ENCODE results near the gene GOLGA6L22.
A peak's percentile ranks its signal among the peaks of the same experiment; 100 is the strongest.
"Not testable (repeated sequence)": the region's sequence is repeated elsewhere in the genome, so short reads cannot be mapped to it uniquely, and the experiment has no call there.

The GOLGA6L22 gene

GRCh38 chr15:22458603-22459002, at the start of gene GOLGA6L22:
Gene GOLGA6L22, plus strand, starts transcription at chr15:22458903. Its CDS starts 91 bp downstream, at chr15:22458994.
- not testable (repeated sequence) for DNase-seq (ENCODE audit: low read depth in 1 of 2, low spot score in 1 of 2)

- DNase-seq (ENCODE audit: low read depth in 1 of 2, low spot score in 1 of 2), result not testable (repeated sequence)
Measured at GRCh38 chr15:22417288-22417687, 41.4 kb upstream of the GOLGA6L22 start.

GRCh38 chr15:22417795-22418194, 40.9 kb upstream of the GOLGA6L22 start:
- not testable (repeated sequence) for DNase-seq (ENCODE audit: low read depth in 1 of 2, low spot score in 1 of 2)

GRCh38 chr15:22418212-22418611, 40.5 kb upstream of the GOLGA6L22 start:
- not testable (repeated sequence) for DNase-seq (ENCODE audit: low read depth in 1 of 2, low spot score in 1 of 2)

GRCh38 chr15:22418666-22419065, 40.0 kb upstream of the GOLGA6L22 start:
- not testable (repeated sequence) for DNase-seq (ENCODE audit: low read depth in 1 of 2, low spot score in 1 of 2)

- DNase-seq (ENCODE audit: low read depth in 1 of 2, low spot score in 1 of 2), result not testable (repeated sequence)
Measured at GRCh38 chr15:22420340-22420739, 38.4 kb upstream of the GOLGA6L22 start.

GRCh38 chr15:22429426-22429825, 29.3 kb upstream of the GOLGA6L22 start:
- not testable (repeated sequence) for DNase-seq (ENCODE audit: low read depth in 1 of 2, low spot score in 1 of 2)

- DNase-seq (ENCODE audit: low read depth in 1 of 2, low spot score in 1 of 2), result not testable (repeated sequence)
Measured at GRCh38 chr15:22431687-22432086, 27.0 kb upstream of the GOLGA6L22 start.

GRCh38 chr15:22494490-22495113, 35.9 kb downstream of the GOLGA6L22 start:
- DNase-seq (ENCODE audit: low read depth in 1 of 2, low spot score in 1 of 2), result peak; percentile 0 to 1

- not testable (repeated sequence) for DNase-seq (ENCODE audit: low read depth in 1 of 2, low spot score in 1 of 2)
Measured at GRCh38 chr15:22497200-22497599, 38.5 kb downstream of the GOLGA6L22 start.

GRCh38 chr15:22498220-22498925, 39.7 kb downstream of the GOLGA6L22 start:
- DNase-seq (ENCODE audit: low read depth in 1 of 2, low spot score in 1 of 2), result not testable (repeated sequence)

- not testable (repeated sequence) for DNase-seq (ENCODE audit: low read depth in 1 of 2, low spot score in 1 of 2)
Measured at GRCh38 chr15:22502272-22502671, 43.6 kb downstream of the GOLGA6L22 start.

GRCh38 chr15:22506959-22507358, 48.3 kb downstream of the GOLGA6L22 start:
- not testable (repeated sequence) for DNase-seq (ENCODE audit: low read depth in 1 of 2, low spot score in 1 of 2)

GRCh38 chr15:22516140-22516539, 57.4 kb downstream of the GOLGA6L22 start:
- DNase-seq (ENCODE audit: low read depth in 1 of 2, low spot score in 1 of 2), result not testable (repeated sequence)

Measured in activated CD4-positive, alpha-beta T cell treated with anti-CD3 and anti-CD28 coated beads, Interleukin-2, amount 50 U/mL, for 24 hours (primary cell).